Fibroblast of lung (primary cell): Measurements from ENCODE around the gene SLC26A2.

Experiments
- EZH2 ChIP-seq: IDR thresholded peaks from 2 replicates; pipeline ENCODE4 v1.5.1; 2012; ENCODE audit warnings: low read length, control low read depth, mild to moderate bottlenecking; ENCODE audit errors: missing control alignments
- TF ChIP-seq, protein P1 (sequence below), 2 donors: IDR thresholded peaks in 1 of 2; conservative IDR thresholded peaks in 1 of 2; 1 replicate in 1 of 2; 2 replicates in 1 of 2; pipeline ENCODE4 v1.5.1; 2011 to 2012; ENCODE audit warnings: low read length in 2 of 2, control low read depth in 1 of 2, inconsistent platforms in 1 of 2, low read depth in 1 of 2, mild to moderate bottlenecking in 1 of 2

DNA sequence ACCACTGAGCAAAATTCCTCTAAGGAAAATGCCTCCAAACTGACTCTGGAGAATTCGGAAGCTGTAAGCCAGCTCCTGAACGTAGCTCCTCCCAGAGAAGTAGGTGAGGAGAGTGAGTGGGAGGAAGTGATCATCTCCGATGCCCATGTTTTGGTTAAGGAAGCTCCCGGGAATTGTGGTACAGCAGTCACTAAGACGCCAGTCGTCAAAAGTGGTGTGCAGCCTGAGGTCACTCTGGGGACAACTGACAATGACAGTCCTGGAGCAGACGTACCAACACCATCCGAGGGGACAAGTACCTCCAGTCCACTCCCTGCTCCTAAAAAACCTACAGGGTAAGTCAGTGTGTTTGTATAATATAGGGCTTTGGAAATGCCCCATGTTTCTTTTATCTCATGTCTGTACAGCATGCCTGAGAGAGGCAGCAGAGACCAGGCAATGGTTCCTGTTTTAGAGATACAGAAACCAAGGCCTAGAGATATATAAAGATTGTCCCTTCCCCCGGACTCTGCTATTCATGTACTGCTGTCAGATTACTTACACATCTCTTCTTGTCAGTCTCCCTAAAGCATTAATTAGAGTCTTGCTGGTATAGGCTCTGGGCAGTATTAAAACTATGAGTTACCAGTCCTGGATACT lies 63.9 kb downstream of the SLC26A2 start:
- TF ChIP-seq, protein P1, sequence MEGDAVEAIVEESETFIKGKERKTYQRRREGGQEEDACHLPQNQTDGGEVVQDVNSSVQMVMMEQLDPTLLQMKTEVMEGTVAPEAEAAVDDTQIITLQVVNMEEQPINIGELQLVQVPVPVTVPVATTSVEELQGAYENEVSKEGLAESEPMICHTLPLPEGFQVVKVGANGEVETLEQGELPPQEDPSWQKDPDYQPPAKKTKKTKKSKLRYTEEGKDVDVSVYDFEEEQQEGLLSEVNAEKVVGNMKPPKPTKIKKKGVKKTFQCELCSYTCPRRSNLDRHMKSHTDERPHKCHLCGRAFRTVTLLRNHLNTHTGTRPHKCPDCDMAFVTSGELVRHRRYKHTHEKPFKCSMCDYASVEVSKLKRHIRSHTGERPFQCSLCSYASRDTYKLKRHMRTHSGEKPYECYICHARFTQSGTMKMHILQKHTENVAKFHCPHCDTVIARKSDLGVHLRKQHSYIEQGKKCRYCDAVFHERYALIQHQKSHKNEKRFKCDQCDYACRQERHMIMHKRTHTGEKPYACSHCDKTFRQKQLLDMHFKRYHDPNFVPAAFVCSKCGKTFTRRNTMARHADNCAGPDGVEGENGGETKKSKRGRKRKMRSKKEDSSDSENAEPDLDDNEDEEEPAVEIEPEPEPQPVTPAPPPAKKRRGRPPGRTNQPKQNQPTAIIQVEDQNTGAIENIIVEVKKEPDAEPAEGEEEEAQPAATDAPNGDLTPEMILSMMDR (conservative IDR thresholded peaks at IDR 0.05 in 1 of 2, IDR thresholded peaks at IDR 0.05 in 1 of 2; ENCODE audit: low read depth in 1 of 2, low read length in 2 of 2) = no peak
- no peak for TF ChIP-seq EZH2
